Cardiac muscle cell (in vitro differentiated cells and primary cell): ENCODE measurements around the gene SCPEP1. TPM values are rescaled to one million over a fixed set of nuclear protein-coding genes. Genes with fewer than 3 reads are reported as not detected.

Experiments
- DNase-seq, 2 donors: peaks; one replicate each; pipeline versions ENCODE4 v3.0.0 to v3.0.0-alpha.2; 2010 to 2017; ENCODE audit warnings: low read depth in 1 of 2, low spot score in 1 of 2
- H3K27ac ChIP-seq: fragments of 200-600 bp; sonication (generic); 2 replicates; pipeline ENCODE4 v1.5.1; 2016
- H3K27me3 ChIP-seq: fragments of 200-600 bp; sonication (generic); 2 replicates; pipeline ENCODE4 v1.6.0; 2016; ENCODE audit warnings: control low read depth
- H3K36me3 ChIP-seq: fragments of 200-600 bp; sonication (generic); 2 replicates; pipeline ENCODE4 v1.5.1; 2016; ENCODE audit warnings: control low read depth
- H3K4me1 ChIP-seq: fragments of 200-600 bp; sonication (generic); 2 replicates; pipeline ENCODE4 v1.8.1; 2017; ENCODE audit warnings: low read depth, mild to moderate bottlenecking, mixed run types
- H3K4me3 ChIP-seq: fragments of 200-600 bp; sonication (generic); 2 replicates; pipeline ENCODE4 v1.5.1; 2016; ENCODE audit warnings: mild to moderate bottlenecking
- H3K9me3 ChIP-seq: fragments of 200-600 bp; sonication (generic); 2 replicates; pipeline ENCODE4 v1.5.1; 2017; ENCODE audit warnings: low read depth, mild to moderate bottlenecking, control low read depth
- CTCF ChIP-seq: IDR thresholded peaks from 2 replicates; pipeline ENCODE4 v1.5.1; 2012; ENCODE audit warnings: low read depth, mild to moderate bottlenecking, low read length
- polyA plus RNA-seq: library from polyadenylated mRNA; unstranded; fragments of >200 nt; fragmentation: Nextera tagmentation; extraction: Ambion mirVana; gene quantifications from 2 replicates; pipeline ENCODE4 v1.2.1, GENCODE V29; 2016
- total RNA-seq: library from RNA; depleted of rRNA; stranded (reverse); fragments of >200 nt; gene quantifications from 2 replicates; pipeline ENCODE4 v1.2.3, GENCODE V29; 2016

Gene SCPEP1
- total and polyA plus RNA-seq, 2 experiments from 2014 or later = 25.9 to 40.2 TPM

- no peak overlapping the region for H3K4me3 ChIP-seq
- no peaks in the 10 kb centered on the region for H3K9me3 ChIP-seq
- no peaks in the 10 kb centered on the region for H3K27me3 ChIP-seq
- DNase-seq = no peak
- H3K4me1 ChIP-seq = no peaks in the 10 kb centered on the region
- no peaks in the 10 kb centered on the region for H3K36me3 ChIP-seq
- TF ChIP-seq CTCF = no peak
- no peak overlapping the region for H3K27ac ChIP-seq
Measured at GRCh38 chr17:56970974-56971373, 7.0 kb upstream of the SCPEP1 start.

GRCh38 chr17:56972111-56972730 lies 5.7 kb upstream of the SCPEP1 start:
- Histone ChIP-seq H3K27ac (no peak overlapping the region), H3K27me3 (no peaks in the 10 kb centered on the region), H3K4me1 (no peaks in the 10 kb centered on the region), H3K36me3 (no peaks in the 10 kb centered on the region), H3K4me3 (no peak overlapping the region), H3K9me3 (no peaks in the 10 kb centered on the region)
- no peak for TF ChIP-seq CTCF
- DNase-seq = no peak

- H3K36me3 ChIP-seq = no peaks in the 10 kb centered on the region
- no peaks in the 10 kb centered on the region for H3K9me3 ChIP-seq
- no peak overlapping the region for H3K4me3 ChIP-seq
- no peaks in the 10 kb centered on the region for H3K27me3 ChIP-seq
- peaks cover 3% of the 10 kb centered on the region for H3K4me1 ChIP-seq
- no peak for DNase-seq
- H3K27ac ChIP-seq = no peak overlapping the region
- TF ChIP-seq CTCF = no peak
Measured at GRCh38 chr17:56973520-56973919, 4.4 kb upstream of the SCPEP1 start.

GRCh38 chr17:56974055-56974454 lies 3.9 kb upstream of the SCPEP1 start:
- Histone ChIP-seq H3K4me3 (no peak overlapping the region), H3K27me3 (no peaks in the 10 kb centered on the region), H3K9me3 (no peaks in the 10 kb centered on the region), H3K27ac (no peak overlapping the region), H3K4me1 (peaks cover 8% of the 10 kb centered on the region), H3K36me3 (no peaks in the 10 kb centered on the region)
- no peak for TF ChIP-seq CTCF
- DNase-seq = no peak

GRCh38 chr17:56975656-56976055 lies 2.3 kb upstream of the SCPEP1 start:
- H3K9me3 ChIP-seq = no peaks in the 10 kb centered on the region
- TF ChIP-seq CTCF = no peak
- no peak overlapping the region for H3K4me3 ChIP-seq
- H3K36me3 ChIP-seq = no peaks in the 10 kb centered on the region
- no peak overlapping the region for H3K27ac ChIP-seq
- no peak for DNase-seq
- H3K27me3 ChIP-seq = no peaks in the 10 kb centered on the region
- peaks cover 8% of the 10 kb centered on the region for H3K4me1 ChIP-seq
